TTC549 (cell line): ENCODE data around the gene WIPI1.
"Not testable (repeated sequence)": the region's sequence is repeated elsewhere in the genome, so short reads cannot be mapped to it uniquely, and the experiment has no call there.

ENCODE experiments used
- FAIRE-seq: peaks from 2 replicates; lab custom pipeline; 2012; peaks lifted over from hg19 to GRCh38; lab: Jason Lieb, UNC

WIPI1 gene

GRCh38 chr17:68437979-68438822, 19.1 kb downstream of the WIPI1 start:
- FAIRE-seq: no peak

GRCh38 chr17:68435876-68436842, 21.1 kb downstream of the WIPI1 start:
- FAIRE-seq: no peak

GRCh38 chr17:68435361-68435760, 21.9 kb downstream of the WIPI1 start:
- no peak for FAIRE-seq

GRCh38 chr17:68433911-68434508, 23.3 kb downstream of the WIPI1 start:
- FAIRE-seq: no peak

GRCh38 chr17:68433211-68433610, 24.1 kb downstream of the WIPI1 start:
- no peak for FAIRE-seq

GRCh38 chr17:68432086-68432864, 25.0 kb downstream of the WIPI1 start:
- FAIRE-seq: no peak

GRCh38 chr17:68431661-68432071, 25.6 kb downstream of the WIPI1 start:
- no peak for FAIRE-seq

- FAIRE-seq: no peak
These were observed 26.2 kb downstream of the WIPI1 start for GRCh38 chr17:68431045-68431608.

GRCh38 chr17:68429881-68430280, 27.4 kb downstream of the WIPI1 start:
- no peak for FAIRE-seq

GRCh38 chr17:68428498-68429172, 28.7 kb downstream of the WIPI1 start:
- FAIRE-seq: no peak

- no peak for FAIRE-seq
These were observed 29.7 kb downstream of the WIPI1 start for GRCh38 chr17:68427575-68427974.

- FAIRE-seq: no peak
These were observed 31.3 kb downstream of the WIPI1 start for GRCh38 chr17:68425979-68426378.

GRCh38 chr17:68424861-68425260, 32.4 kb downstream of the WIPI1 start:
- no peak for FAIRE-seq

- FAIRE-seq: no peak
These were observed 33.1 kb downstream of the WIPI1 start for GRCh38 chr17:68424203-68424602.

- FAIRE-seq: no peak
These were observed 34.0 kb downstream of the WIPI1 start for GRCh38 chr17:68423251-68423650.

- no peak for FAIRE-seq
These were observed 34.5 kb downstream of the WIPI1 start for GRCh38 chr17:68422821-68423220.

- FAIRE-seq: no peak
These were observed 35.8 kb downstream of the WIPI1 start for GRCh38 chr17:68421486-68421885.

GRCh38 chr17:68420065-68420464, 37.2 kb downstream of the WIPI1 start:
- FAIRE-seq: no peak

GRCh38 chr17:68418876-68419275, 38.4 kb downstream of the WIPI1 start:
- FAIRE-seq: no peak

- no peak for FAIRE-seq
These were observed 40.0 kb downstream of the WIPI1 start for GRCh38 chr17:68417317-68417716.

- FAIRE-seq: not testable (repeated sequence)
These were observed 42.4 kb downstream of the WIPI1 start for GRCh38 chr17:68414901-68415300.
